PFSK-1 (cell line): ENCODE measurements around the gene LMO4.

Experiments used
- FOXP2 ChIP-seq: optimal IDR thresholded peaks from 2 replicates; pipeline ENCODE3; 2011; ENCODE audit warnings: borderline replicate concordance, control low read depth, inconsistent platforms; ENCODE audit not compliant: insufficient read depth; ENCODE audit errors: extremely low read length, extremely low read depth
- POLR2AphosphoS5 ChIP-seq: IDR thresholded peaks from 2 replicates; pipeline ENCODE4 v1.6.1; 2012; ENCODE audit warnings: low read depth, mild to moderate bottlenecking, control low read depth, low read length, moderate library complexity
- SIN3A ChIP-seq: IDR thresholded peaks from 2 replicates; pipeline ENCODE4 v1.6.1; 2012; ENCODE audit warnings: mild to moderate bottlenecking, low read length, moderate library complexity, borderline replicate concordance; ENCODE audit not compliant: insufficient read depth
- TAF1 ChIP-seq: IDR thresholded peaks from 2 replicates; pipeline ENCODE4 v1.6.1; 2012; ENCODE audit warnings: low read length, control low read depth, borderline replicate concordance; ENCODE audit not compliant: insufficient read depth
- TF ChIP-seq, protein P1 (sequence below), 2 experiments: IDR thresholded peaks; 2 replicates each; pipeline versions ENCODE4 v1.6.1 to v1.8.0; 2011 to 2012; ENCODE audit warnings: low read depth in 2 of 2, low read length in 2 of 2, control low read depth in 1 of 2, inconsistent platforms in 1 of 2, mild to moderate bottlenecking in 1 of 2, moderate library complexity in 1 of 2; ENCODE audit not compliant: insufficient read depth in 1 of 2

LMO4 gene

DNA sequence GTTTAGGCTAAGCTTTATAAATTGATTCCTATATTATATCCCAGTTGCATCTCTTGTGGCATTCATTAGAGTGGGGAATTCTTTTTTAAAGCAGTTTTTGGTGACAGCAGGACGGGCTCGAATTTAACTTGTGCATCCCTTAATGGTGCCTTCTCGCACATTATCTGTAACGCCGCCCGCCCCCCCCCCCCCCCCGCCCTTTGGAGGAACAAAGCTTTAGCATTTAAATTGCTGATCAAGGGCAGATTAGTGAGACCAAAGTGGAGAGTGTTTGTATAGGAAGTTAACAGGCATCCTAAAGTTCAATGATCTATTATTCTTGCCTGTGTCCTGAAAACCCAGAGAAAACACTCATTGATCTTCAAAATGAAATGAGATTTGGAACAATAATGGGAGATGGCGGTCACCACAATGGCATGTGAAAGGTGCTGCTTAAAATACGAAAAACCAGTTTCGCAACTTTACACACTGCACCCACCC lies 2.2 kb downstream of the LMO4 start:
- TF ChIP-seq SIN3A = no peak
- TF ChIP-seq TAF1 = no peak
- no peak for TF ChIP-seq FOXP2

GRCh38 chr1:87331365-87332241 lies 2.9 kb downstream of the LMO4 start:
- TF ChIP-seq POLR2AphosphoS5 = peak; percentile 60; the same call in 1 of the 2 replicates
- TF ChIP-seq, protein P1, sequence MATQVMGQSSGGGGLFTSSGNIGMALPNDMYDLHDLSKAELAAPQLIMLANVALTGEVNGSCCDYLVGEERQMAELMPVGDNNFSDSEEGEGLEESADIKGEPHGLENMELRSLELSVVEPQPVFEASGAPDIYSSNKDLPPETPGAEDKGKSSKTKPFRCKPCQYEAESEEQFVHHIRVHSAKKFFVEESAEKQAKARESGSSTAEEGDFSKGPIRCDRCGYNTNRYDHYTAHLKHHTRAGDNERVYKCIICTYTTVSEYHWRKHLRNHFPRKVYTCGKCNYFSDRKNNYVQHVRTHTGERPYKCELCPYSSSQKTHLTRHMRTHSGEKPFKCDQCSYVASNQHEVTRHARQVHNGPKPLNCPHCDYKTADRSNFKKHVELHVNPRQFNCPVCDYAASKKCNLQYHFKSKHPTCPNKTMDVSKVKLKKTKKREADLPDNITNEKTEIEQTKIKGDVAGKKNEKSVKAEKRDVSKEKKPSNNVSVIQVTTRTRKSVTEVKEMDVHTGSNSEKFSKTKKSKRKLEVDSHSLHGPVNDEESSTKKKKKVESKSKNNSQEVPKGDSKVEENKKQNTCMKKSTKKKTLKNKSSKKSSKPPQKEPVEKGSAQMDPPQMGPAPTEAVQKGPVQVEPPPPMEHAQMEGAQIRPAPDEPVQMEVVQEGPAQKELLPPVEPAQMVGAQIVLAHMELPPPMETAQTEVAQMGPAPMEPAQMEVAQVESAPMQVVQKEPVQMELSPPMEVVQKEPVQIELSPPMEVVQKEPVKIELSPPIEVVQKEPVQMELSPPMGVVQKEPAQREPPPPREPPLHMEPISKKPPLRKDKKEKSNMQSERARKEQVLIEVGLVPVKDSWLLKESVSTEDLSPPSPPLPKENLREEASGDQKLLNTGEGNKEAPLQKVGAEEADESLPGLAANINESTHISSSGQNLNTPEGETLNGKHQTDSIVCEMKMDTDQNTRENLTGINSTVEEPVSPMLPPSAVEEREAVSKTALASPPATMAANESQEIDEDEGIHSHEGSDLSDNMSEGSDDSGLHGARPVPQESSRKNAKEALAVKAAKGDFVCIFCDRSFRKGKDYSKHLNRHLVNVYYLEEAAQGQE (IDR thresholded peaks at IDR 0.05; ENCODE audit: insufficient read depth in 1 of 2, low read depth in 2 of 2, low read length in 2 of 2) = 0 out of 4 replicates have a peak, but pooled peaks of 1 of the 2 experiments have one; percentile 20
- peak; percentile 31; the same call in 1 of the 2 replicates for TF ChIP-seq TAF1
- TF ChIP-seq SIN3A = peak; percentile 77; the same call in 1 of the 2 replicates
- no peak for TF ChIP-seq FOXP2

DNA sequence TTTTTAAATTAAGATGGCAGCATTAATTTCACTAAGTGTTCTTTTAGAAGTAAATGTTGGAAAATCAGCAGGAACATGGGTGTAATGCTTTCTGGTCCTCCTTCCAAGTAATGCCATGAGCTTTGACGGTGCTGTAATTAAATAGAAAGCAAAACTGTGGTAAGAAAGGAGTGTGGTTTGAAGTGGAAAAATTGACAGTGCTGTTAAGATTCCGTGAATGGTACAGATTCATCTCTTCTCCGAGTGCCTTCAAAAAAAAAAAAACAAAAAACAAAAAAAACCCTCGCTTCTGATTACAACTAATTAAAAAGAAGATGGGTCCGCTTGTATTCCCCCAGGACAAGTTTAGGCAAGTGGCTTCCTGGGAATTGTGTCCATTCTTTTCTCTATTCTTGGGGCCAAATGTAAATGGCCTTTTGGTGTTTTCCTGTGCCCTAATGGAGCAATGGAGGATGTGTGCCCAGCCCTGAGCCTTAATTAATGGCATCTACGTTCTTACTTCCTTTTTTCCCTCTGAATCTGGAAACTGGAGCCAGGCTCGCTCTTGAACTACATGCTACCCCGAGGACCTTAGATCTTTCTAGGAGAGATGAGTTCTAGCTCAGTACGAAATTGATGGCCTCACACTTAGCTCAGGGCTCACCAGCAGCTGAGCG lies 5.1 kb downstream of the LMO4 start:
- TF ChIP-seq SIN3A (no peak), FOXP2 (no peak), TAF1 (no peak), POLR2AphosphoS5 (no peak)
- TF ChIP-seq, protein P1 (IDR thresholded peaks at IDR 0.05; ENCODE audit: insufficient read depth in 1 of 2, low read depth in 2 of 2, low read length in 2 of 2) = no peak

DNA sequence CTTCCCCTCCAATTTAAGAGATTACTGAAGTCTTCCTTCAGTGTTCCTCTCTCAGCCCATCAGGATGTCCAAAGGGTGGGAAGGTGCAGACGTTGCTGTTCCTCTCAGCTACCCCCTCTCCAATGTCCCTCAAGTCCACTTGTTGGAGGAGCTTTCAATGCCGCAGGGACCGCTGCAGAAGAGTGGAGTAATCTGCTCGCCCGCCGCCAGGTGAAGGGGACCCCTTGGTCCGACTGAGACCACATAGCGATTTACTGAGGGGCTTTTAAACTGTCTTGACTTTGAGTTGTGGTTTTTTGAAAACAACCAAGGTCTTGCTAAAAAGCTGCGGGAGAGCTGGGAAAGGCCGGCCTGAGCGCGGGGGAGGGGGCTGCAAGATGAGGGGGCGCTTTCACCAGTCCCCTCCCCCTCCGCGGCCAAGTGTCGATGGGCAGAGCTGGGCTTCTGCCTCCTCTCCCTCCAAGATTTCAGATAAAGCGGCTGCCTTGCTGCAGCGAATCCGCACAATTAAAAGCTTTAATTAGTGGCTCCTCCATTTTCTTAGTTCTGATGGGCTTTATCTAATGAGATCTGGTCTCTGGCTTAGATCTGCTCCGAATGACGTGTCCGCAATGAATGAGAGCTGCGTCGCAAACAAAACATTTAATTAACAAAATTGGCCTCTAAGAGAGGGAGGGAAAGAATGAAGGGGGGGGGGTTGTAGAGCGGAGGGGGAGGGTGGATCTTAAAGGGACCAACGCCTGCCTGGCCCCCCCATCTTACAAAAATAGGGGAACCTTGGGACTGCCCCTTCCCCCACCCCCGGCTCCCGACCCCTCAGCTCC lies 5.9 kb downstream of the LMO4 start:
- TF ChIP-seq POLR2AphosphoS5 (no peak), SIN3A (no peak), TAF1 (no peak)
- TF ChIP-seq, protein P1 (IDR thresholded peaks at IDR 0.05; ENCODE audit: insufficient read depth in 1 of 2, low read depth in 2 of 2, low read length in 2 of 2) = no peak

GRCh38 chr1:87335175-87335884 lies 6.7 kb downstream of the LMO4 start:
- TF ChIP-seq FOXP2 (no peak), TAF1 (no peak)
- TF ChIP-seq, protein P1 (IDR thresholded peaks at IDR 0.05; ENCODE audit: insufficient read depth in 1 of 2, low read depth in 2 of 2, low read length in 2 of 2) = no peak
